Renal pelvis (tissue), 4 donors: ENCODE measurements around the gene RSRC2. TPM values are rescaled to one million over a fixed set of nuclear protein-coding genes. Genes with fewer than 3 reads are reported as not detected.

Experiments used
- DNase-seq: peaks from one replicate; pipeline ENCODE4 v3.0.0-alpha.2; 2013
- polyA plus RNA-seq, 3 donors: library from polyadenylated mRNA; unstranded; fragments of 120-200 nt; gene quantifications; one replicate each; pipeline ENCODE4 v1.2.1, GENCODE V29; 2013; ENCODE audit not compliant: insufficient read length in 3 of 3

Gene RSRC2
- polyA plus RNA-seq, 3 donors: 193 to 238 (median 196) TPM

DNA sequence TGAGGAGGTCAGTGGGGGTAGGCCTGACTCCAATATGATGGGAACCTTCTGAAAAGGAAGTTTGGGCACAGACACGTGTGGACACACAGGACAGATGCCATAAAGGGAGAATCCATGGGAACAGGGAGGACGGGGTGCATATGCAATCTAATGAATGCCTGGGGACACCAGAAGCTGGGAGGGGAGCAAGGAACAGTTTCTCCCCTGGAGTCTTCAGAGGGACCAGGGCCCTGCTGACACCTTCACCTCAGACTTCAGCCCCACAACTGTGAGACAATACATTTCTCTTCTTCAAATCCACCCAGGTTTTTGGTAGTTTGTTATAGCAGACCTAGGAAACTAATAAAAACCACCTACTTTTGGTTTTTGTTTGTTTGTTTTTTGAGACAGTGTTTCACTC is 69.1 kb downstream of the RSRC2 start:
- no peak for DNase-seq

DNA sequence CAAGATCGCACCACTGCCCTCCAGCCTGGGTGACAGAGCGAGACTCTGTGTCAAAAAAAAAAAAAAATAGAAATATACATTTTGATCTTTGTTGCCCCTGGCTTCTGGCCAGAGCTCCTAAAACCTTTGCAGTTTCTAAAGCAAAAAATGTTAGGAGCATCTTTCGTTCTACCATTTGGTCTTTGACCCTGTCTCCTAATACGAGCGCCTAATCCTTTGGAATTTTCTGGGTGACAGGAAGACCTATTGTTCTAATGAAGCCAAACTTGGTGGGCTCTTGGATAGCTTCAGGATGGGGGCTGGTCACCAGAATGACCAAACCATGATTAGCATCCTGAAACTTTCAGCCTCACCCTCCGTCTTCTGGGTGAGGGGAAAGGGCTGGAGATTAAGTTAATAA is 72.0 kb downstream of the RSRC2 start:
- no peak for DNase-seq

DNA sequence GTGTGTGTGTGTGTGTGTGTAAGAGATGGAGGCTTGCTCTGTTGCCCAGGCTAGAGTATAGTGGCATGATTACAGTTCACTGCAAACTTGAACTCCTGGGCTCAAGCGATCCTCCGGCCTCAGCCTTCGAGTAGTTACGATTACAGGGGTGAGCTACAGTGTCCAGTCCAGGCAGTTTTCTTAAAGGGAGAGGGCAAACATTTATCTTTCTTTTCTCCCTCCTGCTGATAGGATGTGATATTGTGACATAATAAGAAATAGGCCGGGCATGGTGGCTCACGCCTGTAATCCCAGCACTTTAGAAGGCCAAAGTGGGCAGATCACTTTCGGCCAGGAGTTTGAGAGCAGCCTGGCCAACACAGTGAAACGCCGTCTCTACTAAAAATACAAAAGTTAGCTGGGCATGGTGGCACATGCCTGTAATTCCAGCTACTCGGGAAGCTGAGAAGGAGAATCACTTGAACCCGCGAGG is 72.5 kb downstream of the RSRC2 start:
- no peak for DNase-seq

Other genes starting within 250 kb of the RSRC2 start
- 10 to 100 TPM; 35.9 to 44.5 (median 40.6) TPM for gene CLIP1, start 104.3 kb downstream of the RSRC2 start, polyA plus RNA-seq
- 10 to 100 TPM; 34.3 to 50.3 (median 44.8) TPM for gene ZCCHC8, start 26.0 kb downstream of the RSRC2 start, polyA plus RNA-seq
- gene KNTC1, start 313 bp upstream of the RSRC2 start, polyA plus RNA-seq: 10 to 100 TPM; 31.8 to 58.3 (median 55.1) TPM
- under 1 TPM; 0.40 to 0.70 (median 0.51) TPM for gene HCAR2, start 176.4 kb upstream of the RSRC2 start, polyA plus RNA-seq
- gene HCAR3, start 189.9 kb upstream of the RSRC2 start, polyA plus RNA-seq: under 1 TPM; 0.10 to 0.40 (median 0.26) TPM
- 1 to 10 TPM; 2.5 to 3.3 (median 2.6) TPM for gene HCAR1, start 203.9 kb upstream of the RSRC2 start, polyA plus RNA-seq
- 100 to 1,000 TPM in 1 of 3 donors, 10 to 100 TPM in 2; 77.7 to 101 (median 91.2) TPM for gene DENR, start 225.9 kb upstream of the RSRC2 start, polyA plus RNA-seq
- under 1 TPM; 0.36 to 0.68 (median 0.53) TPM for gene CCDC62, start 247.6 kb upstream of the RSRC2 start, polyA plus RNA-seq